Stimulated activated CD8-positive, alpha-beta memory T cell treated with anti-CD3 and anti-CD28 coated beads, Interleukin-15, amount 100 ng/mL, for 1 hour (primary cell): ENCODE data around the gene IKZF5.

Experiments
- DNase-seq: peaks from one replicate; pipeline ENCODE4 v3.0.0-alpha.2; 2020; ENCODE audit warnings: low read depth

IKZF5 gene

GRCh38 chr10:123014772-123015171 lies 6.2 kb upstream of the IKZF5 start:
- no peak for DNase-seq

DNA sequence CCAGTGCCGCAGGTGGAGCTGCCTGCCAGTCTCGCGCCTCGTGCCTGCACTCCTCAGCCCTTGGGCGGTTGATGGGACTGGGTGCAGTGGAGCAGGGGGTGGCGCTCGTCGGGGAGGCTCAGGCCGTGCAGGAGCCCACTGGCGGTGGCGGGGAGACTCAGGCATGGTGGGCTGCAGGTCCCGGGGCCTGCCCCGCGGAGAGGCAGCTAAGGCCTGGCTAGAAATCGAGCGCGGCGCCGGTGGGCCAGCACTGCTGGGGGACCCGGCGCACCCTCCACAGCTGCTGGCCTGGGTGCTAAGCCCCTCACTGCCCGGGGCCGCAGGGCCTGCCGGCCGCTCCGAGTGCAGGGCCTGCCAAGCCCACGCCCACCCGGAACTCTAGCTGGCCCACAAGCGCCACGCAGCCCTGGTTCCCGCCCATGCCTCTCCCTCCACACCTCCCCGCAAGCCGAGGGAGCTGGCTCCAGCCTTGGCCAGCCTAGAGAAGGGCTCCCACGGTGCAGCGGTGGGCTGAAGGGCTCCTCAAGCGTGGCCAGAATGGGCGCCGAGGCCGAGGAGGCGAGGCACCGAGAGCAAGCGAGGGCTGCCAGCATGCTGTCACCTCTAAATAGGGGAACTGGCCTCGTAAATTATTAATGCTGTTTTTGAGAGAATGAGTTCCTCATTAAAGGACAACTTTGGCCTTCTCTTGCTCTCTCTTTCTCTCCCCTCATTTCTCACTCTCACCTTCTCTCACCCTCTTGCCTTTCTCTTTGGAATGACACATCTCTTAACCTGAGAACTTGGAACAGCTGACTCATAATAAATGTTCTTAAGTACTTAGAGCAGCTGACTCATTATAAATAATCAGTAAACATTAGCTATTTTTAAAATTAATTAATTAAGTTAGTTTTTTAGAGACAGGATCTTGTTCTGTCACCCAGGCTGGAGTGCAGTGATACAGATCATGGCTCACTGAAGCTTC lies 5.1 kb upstream of the IKZF5 start:
- DNase-seq: no peak

DNA sequence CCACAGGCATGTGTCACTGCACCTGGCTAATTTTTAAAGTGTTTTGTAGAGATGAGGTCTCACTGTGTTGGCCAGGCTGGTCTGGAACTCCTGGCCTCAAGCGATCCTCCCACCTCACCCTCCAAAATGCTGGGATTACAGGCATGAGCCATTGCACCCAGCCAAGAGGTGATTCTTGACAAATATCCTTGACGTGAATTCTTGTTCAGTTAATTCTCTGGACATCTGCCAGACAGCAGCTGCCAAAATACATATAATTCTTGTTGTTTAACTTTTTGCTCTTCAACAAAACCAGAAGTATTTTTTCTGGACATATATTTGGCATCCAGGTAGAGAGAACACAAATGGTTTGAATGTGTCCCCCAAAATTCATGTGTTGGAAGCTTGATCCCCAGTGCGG lies 3.4 kb upstream of the IKZF5 start:
- no peak for DNase-seq

- DNase-seq: no peak
Measured at GRCh38 chr10:123009105-123009820, 668 bp upstream of the IKZF5 start.

- DNase-seq: no peak
Measured at GRCh38 chr10:123007558-123008354, 839 bp downstream of the IKZF5 start.

- no peak for DNase-seq
Measured at GRCh38 chr10:123004298-123004697, 4.3 kb downstream of the IKZF5 start.

DNA sequence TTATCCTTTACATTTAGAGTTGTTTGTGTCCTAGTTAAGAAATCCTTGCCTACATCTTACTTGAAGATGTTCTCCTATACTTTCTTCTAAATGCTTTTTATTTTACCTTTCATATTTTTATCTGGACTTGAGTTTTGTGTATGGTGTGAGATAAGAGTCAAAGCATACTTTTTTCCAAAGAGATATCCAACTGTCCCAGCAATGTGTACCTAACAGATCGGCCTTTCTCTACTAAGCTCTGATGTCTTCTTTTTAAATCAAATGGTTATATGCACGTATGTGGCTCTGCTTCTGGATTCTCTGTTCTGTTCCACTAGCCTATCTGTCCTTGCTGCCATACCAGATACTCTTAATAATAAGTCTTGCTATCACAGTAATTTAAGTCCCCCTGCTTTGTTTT lies 7.2 kb downstream of the IKZF5 start:
- no peak for DNase-seq

- DNase-seq: no peak
Measured at GRCh38 chr10:123000155-123000554, 8.4 kb downstream of the IKZF5 start.

DNA sequence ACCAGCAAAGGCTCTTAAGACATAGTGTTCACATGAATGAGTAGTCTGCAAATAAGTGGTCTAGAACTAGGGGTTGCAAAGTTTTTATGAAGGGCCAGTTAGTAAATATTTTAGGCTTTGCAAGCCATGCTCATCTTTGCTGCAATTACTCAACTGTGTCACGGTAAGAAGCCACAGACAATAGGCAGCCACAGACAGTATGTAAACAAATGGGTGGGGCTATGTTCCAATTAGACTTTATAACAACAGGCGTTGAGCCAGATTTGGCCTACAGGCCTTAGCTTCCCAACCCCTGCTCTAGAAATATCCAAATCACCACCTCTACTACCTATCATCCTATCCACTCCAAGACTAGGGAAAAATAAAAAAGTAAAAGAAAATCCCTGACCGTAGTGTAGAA lies 9.2 kb downstream of the IKZF5 start:
- no peak for DNase-seq

- no peak for DNase-seq
Measured at GRCh38 chr10:122998934-122999333, 9.7 kb downstream of the IKZF5 start.

DNA sequence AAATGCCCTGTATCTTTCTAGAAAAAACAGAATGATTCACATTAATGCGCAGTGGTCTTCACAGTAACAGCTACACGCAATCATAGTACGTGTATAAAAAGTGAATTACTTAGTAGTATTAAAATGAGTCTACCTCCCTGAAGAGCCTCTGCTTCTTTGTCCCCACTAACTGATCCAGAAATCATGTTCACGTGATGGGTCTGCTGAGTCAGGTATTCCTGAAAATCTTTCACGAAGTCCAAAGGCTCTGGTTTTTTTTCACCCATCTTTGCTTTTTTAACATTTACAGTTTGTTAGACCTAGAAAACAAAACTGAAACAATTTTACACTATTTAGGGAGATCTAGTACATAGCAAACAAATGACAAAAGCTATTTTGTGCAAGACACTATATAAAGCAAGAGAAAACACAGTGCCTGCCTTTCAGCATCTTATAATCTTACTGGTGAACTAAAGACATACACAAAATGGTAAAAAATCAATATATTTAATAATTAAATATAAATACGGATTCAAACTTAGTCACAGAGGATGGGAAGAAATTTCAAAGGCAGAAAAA lies 10.2 kb downstream of the IKZF5 start:
- no peak for DNase-seq

- no peak for DNase-seq
Measured at GRCh38 chr10:122997864-122998263, 10.7 kb downstream of the IKZF5 start.

- DNase-seq: no peak
Measured at GRCh38 chr10:122995936-122996335, 12.7 kb downstream of the IKZF5 start.

- DNase-seq: no peak
Measured at GRCh38 chr10:122993797-122994336, 14.7 kb downstream of the IKZF5 start.

GRCh38 chr10:122992031-122992585 lies 16.5 kb downstream of the IKZF5 start:
- DNase-seq: no peak

GRCh38 chr10:122990278-122990677 lies 18.3 kb downstream of the IKZF5 start:
- no peak for DNase-seq

- DNase-seq: no peak
Measured at GRCh38 chr10:122988501-122988900, 20.1 kb downstream of the IKZF5 start.

GRCh38 chr10:122986335-122986734 lies 22.3 kb downstream of the IKZF5 start:
- DNase-seq: no peak

DNA sequence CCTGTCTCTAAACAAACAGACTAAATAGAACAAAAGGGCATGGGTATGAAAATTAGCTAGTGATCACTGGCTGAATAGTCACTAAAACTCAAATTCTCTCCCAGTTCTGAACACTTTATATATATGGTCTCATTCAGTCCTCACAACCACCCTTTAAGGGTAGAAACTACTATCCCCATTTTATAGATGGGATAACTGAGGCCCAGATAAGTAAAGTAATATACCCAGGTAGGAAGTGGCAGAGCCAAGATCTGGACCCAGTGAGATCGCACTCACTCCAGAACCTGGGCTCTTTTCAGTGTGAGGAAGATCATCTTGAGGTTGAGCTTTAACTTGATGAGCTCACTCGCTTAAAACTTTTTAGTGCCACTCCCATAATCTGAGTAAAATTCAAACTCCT lies 23.9 kb downstream of the IKZF5 start:
- DNase-seq: no peak

DNA sequence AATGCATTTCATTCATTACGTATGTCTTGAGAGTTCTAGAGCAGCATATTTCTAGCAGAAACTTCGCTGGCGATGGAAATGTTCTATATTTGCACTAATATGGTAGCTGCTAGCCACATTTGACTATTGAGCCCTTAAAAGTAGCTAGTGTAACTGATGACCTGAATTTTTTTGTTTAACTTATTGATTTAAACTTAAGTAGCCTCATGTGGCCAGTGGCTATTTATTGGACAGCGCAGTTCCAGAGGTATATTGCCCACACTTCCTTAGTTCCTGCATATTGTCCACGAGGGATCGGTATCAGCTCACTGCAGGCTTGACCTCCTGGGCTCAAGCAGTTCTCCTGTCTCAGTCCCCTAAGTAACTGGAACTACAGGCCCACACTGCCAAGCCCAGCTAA lies 24.7 kb downstream of the IKZF5 start:
- DNase-seq: no peak

- DNase-seq: no peak
Measured at GRCh38 chr10:122981066-122981464, 27.5 kb downstream of the IKZF5 start.
